C4-2B (cell line): ENCODE measurements around the gene MCOLN2.

ENCODE experiments used
- H3K27ac ChIP-seq: fragments of 450-650 bp; 2 replicates; pipeline ENCODE4 v1.5.1; 2017
- ZFX ChIP-seq: fragments of 450-650 bp; IDR thresholded peaks from 2 replicates; pipeline ENCODE4 v1.6.1; 2017
- TF ChIP-seq, protein P1 (sequence below): fragments of 450-650 bp; conservative IDR thresholded peaks from 2 replicates; pipeline ENCODE4 v1.5.1; 2017; ENCODE audit warnings: mild to moderate bottlenecking

MCOLN2 gene

DNA sequence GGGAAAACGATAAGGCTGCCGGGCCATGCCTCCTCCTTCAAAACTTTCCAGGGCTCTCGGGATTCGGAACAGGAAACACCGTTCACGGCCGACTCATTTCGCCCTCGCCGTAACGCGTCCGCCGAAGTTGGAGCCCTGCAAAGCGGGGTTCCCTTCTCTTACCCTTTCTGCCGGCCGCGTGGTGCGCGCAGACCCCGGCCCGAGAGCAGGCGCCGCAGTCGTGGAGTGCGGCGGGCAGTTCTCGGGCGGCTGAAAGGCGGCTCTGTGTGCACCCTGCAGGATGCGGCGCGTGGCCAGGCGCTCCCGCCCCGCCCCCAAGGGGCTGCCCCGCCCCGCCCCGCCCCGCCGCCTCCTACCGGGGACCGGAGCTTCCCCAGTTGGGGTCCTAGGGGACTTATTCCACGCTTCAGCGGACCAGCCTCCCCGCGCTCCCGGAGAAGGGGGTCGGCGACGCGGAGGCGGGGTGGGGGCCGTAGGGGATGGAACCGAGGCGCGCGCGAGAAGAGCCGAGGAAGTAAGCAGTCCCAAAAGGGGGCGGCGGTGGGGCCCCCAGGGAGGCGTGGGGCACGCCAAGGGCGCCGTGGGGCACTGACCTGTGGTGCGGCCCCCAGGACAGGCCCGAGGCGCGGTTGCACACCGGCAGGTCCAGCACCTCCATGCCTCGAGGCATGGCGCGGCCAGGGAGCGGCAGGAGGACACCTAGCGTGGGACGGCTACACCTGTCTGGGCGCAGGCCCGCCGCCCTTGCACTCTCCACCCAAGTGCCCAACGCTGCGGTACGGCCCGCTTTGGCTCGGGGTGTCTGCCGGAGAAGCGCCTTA lies at the start of gene MCOLN2:
MCOLN2 (minus strand) TSS at position 268 of the 821 bp plus-strand sequence; CDS start at position 27, 241 bp downstream.
- TF ChIP-seq, protein P1, sequence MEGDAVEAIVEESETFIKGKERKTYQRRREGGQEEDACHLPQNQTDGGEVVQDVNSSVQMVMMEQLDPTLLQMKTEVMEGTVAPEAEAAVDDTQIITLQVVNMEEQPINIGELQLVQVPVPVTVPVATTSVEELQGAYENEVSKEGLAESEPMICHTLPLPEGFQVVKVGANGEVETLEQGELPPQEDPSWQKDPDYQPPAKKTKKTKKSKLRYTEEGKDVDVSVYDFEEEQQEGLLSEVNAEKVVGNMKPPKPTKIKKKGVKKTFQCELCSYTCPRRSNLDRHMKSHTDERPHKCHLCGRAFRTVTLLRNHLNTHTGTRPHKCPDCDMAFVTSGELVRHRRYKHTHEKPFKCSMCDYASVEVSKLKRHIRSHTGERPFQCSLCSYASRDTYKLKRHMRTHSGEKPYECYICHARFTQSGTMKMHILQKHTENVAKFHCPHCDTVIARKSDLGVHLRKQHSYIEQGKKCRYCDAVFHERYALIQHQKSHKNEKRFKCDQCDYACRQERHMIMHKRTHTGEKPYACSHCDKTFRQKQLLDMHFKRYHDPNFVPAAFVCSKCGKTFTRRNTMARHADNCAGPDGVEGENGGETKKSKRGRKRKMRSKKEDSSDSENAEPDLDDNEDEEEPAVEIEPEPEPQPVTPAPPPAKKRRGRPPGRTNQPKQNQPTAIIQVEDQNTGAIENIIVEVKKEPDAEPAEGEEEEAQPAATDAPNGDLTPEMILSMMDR: peak; percentile 26
- TF ChIP-seq ZFX: no peak
- peak within 1 kb of the TSS; percentile 65 for H3K27ac ChIP-seq

DNA sequence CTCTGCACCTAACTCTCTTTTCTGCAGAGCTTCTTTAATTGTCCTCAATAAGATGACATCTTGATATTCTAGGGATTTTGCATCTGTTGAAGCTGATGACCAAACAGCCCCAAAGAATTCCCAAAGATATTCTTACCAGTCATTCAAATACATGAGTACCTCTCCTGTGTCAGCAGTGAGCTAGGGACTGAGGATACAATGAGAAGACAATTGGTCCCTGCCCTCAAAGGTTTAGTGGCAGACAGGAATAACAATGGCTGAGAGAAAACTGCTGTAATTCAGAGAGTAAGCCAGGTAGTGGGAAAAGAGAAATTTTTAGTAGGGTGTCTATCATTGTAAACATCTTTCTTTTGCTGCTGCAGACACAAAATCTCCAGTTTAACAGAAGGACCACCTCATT lies 45.5 kb upstream of the MCOLN2 start:
- TF ChIP-seq, protein P1: no peak
- no peak for TF ChIP-seq ZFX
- no peak overlapping the region for H3K27ac ChIP-seq

DNA sequence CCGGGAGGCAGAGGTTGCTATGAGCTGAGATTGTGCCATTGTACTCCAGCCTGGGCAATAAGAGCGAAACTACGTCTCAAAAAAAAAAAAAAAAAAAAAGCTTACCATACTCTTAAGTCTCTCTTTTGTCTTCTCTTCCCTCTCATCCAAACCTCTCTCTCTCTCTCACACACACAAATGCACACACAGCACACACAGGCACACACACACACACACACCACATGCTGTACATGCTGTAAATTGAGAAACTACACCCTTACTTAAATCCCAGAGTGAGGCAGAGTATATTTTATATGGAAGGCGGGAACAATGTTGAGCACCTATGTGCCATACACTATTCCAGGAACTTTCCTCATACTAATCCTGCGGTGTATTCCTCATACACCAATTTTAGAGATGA lies 44.9 kb upstream of the MCOLN2 start:
- H3K27ac ChIP-seq: no peak overlapping the region
- TF ChIP-seq ZFX: no peak
- TF ChIP-seq, protein P1: no peak

DNA sequence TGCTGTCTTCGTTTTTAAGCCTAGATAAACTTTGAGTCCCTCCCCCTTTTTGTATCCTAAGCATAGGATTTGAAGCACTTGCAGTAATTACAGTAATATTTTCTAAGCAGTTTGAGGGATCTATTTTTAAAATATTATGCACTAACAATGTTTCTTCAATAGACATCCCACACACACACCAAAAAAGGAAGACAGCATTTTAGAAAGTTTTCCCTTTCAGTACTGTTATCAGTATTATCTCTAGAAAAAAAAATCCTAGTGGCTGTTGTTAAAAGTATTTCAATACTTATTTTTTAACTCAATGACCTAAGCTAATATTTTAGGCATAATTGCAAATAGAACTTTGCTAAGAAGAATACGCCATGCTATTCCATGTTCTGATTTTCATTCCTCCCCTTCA lies 36.3 kb upstream of the MCOLN2 start:
- TF ChIP-seq, protein P1: no peak
- no peak for TF ChIP-seq ZFX
- H3K27ac ChIP-seq: no peak overlapping the region

DNA sequence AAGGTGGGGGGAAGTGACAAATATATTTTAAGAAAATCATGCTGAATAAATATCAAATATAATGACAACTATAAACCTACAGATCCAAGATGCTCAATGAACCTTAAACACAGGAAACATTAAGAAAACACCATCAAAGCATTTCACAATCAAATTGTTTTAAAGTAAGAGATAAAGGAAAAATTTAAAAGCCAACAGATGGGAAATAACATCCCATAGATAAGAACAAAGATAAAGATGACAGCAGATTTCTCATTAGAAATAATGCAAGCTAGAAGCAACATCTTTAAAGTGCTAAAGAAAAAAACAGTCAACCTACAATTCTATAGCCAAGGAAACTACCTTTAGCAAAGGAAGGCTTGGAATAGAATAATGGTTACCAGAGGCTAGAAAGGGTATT lies 33.6 kb upstream of the MCOLN2 start:
- TF ChIP-seq, protein P1: no peak
- TF ChIP-seq ZFX: no peak
- H3K27ac ChIP-seq: no peak overlapping the region

DNA sequence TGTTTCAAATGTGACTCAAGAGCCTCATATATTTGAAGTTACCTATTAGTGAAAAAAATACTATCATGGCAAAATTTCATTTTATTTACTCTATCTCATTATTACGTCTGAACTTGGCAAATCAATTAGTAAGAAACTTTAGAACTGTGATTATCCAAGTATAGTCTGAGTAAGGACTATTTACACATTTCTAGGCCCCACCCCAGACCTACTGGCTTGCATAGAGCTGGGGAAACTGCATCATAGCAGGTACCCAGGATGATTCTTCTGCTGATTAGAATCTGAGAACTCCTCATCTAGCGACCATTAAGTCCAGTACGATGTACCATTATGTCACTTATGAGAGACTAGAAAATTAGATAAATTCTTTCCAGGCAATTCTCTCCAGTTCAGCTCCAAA lies 31.2 kb upstream of the MCOLN2 start:
- TF ChIP-seq, protein P1: no peak

DNA sequence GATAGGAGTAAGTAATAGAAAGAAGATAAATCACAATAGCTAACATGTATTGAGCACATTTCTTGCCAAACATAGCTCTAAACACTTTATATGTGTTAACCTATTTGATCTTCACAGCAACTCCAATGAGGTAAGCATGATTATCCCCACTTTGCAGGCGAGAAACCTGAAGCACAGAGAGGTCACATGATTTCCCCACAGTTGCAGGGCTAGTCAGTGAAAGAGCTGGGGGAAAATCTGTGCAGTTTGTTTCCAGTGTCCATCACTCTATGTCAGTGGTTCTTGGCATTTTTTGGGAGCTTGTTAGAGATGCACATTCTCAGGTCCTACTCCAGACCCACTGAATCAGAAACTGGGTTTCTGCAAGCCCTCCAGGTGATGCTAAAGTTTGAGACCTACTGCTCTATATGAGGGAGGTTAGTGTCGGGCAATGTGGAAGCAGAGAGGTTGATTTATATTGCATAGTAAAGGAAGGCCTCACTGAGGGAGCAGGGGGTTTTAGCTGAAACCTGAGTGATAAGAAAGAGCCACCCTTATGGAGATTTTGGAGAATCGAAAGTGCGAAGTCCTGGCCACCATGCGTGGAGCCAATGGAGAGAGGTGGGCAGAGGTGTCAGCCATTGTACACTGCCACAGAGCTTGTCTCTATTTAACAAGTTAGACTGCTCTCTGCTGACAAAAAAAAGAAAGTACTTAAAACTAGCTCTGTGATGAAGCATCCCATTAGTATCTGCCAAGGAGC lies 30.5 kb upstream of the MCOLN2 start:
- H3K27ac ChIP-seq: no peak overlapping the region
- TF ChIP-seq, protein P1: peak; percentile 19
- TF ChIP-seq ZFX: no peak

More for the DNA sequence above, 31.2 kb upstream of the MCOLN2 start:
- H3K27ac ChIP-seq: no peak overlapping the region
